Thoracic aorta (tissue), 2 donors: Measurements from ENCODE around the gene ADCY2. TPM values are rescaled to one million over a fixed set of nuclear protein-coding genes. Genes with fewer than 3 reads are reported as not detected.
A peak's percentile ranks its signal among the peaks of the same experiment; 100 is the strongest.

Experiments used
- ATAC-seq: fragments of 150-250 bp; one replicate; pipeline ENCODE4 v1.8.0; 2017; ENCODE audit warnings: low read depth; ENCODE audit not compliant: insufficient number of reproducible peaks, low FRiP score
- DNase-seq: peaks from one replicate; pipeline ENCODE4 v3.0.0-alpha.2; 2020; ENCODE audit warnings: low spot score
- H3K27ac ChIP-seq, 2 donors: fragments of 200-600 bp; sonication (generic); 1 replicate in 1 of 2; 2 replicates in 1 of 2; pipeline ENCODE4 v1.5.1; 2016; ENCODE audit warnings: mild to moderate bottlenecking in 2 of 2, moderate library complexity in 2 of 2
- H3K27me3 ChIP-seq: fragments of 200-600 bp; sonication (generic); replicated peaks from 2 replicates; pipeline ENCODE4 v1.6.0; 2016; ENCODE audit warnings: mild to moderate bottlenecking; ENCODE audit not compliant: insufficient read depth
- H3K36me3 ChIP-seq: fragments of 200-600 bp; sonication (generic); one replicate; pipeline ENCODE4 v1.5.1; 2016
- H3K4me1 ChIP-seq, 2 donors: fragments of 200-600 bp; sonication (generic); 1 replicate in 1 of 2; 2 replicates in 1 of 2; pipeline versions ENCODE4 v1.5.1 to v1.6.0; 2016; ENCODE audit warnings: low read depth in 2 of 2, mild to moderate bottlenecking in 1 of 2; ENCODE audit not compliant: control insufficient read depth in 1 of 2
- H3K4me3 ChIP-seq: fragments of 200-600 bp; sonication (generic); 2 replicates; pipeline ENCODE4 v1.5.1; 2016; ENCODE audit warnings: mild to moderate bottlenecking
- H3K9me3 ChIP-seq: fragments of 200-600 bp; sonication (generic); 2 replicates; pipeline ENCODE4 v1.5.1; 2016
- total RNA-seq, 2 donors: library from RNA; depleted of rRNA; stranded (reverse); fragments of >200 nt; gene quantifications; one replicate each; pipeline versions ENCODE4 v1.1.0 to v1.2.3, GENCODE V29; 2016
- TF ChIP-seq, protein P1 (sequence below): fragments of 200-600 bp; sonication (generic); IDR thresholded peaks from one replicate; pipeline ENCODE4 v1.5.1; 2019; ENCODE audit warnings: antibody characterized with exemption

ADCY2 gene
- total RNA-seq, 2 donors from 2014 or later, result 5.0 to 14.8 TPM

DNA sequence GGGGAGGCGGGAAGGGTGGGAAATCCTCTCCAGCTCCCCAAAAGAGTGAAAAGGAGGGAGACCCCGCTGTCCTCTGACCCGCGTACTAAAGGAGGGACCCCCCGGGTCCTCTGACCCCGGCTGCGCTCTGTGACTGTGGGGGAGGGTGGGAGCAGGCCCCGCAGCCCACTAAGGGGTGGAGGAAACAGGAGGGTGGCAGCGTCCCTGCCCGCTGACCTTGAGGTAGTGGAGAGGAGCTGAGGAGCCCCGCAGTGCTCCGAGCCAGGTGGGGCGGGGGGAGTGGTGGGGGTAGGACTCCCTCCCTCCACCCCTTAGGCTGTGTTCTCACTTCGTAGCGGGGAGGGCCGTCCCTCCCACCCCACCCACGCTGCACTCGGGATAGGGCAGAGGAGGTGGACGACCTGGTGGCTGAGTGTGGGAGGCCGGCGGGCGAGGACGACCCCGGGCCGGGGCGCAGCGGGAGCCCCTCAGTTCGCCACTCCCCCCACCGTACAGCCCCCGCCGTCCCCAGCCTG lies 449 bp upstream of the ADCY2 start:
- TF ChIP-seq, protein P1, sequence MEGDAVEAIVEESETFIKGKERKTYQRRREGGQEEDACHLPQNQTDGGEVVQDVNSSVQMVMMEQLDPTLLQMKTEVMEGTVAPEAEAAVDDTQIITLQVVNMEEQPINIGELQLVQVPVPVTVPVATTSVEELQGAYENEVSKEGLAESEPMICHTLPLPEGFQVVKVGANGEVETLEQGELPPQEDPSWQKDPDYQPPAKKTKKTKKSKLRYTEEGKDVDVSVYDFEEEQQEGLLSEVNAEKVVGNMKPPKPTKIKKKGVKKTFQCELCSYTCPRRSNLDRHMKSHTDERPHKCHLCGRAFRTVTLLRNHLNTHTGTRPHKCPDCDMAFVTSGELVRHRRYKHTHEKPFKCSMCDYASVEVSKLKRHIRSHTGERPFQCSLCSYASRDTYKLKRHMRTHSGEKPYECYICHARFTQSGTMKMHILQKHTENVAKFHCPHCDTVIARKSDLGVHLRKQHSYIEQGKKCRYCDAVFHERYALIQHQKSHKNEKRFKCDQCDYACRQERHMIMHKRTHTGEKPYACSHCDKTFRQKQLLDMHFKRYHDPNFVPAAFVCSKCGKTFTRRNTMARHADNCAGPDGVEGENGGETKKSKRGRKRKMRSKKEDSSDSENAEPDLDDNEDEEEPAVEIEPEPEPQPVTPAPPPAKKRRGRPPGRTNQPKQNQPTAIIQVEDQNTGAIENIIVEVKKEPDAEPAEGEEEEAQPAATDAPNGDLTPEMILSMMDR, result no peak
- Histone ChIP-seq H3K9me3 (no peaks in the 10 kb centered on the region), H3K4me1 (peaks cover 0 to 5% of the 10 kb centered on the region in 2 donors), H3K36me3 (no peaks in the 10 kb centered on the region), H3K27ac (peak overlapping the region; percentile 61 to 76), H3K27me3 (no peaks in the 10 kb centered on the region), H3K4me3 (peak overlapping the region; percentile 74)
- ATAC-seq, result no peak
- no peak for DNase-seq

DNA sequence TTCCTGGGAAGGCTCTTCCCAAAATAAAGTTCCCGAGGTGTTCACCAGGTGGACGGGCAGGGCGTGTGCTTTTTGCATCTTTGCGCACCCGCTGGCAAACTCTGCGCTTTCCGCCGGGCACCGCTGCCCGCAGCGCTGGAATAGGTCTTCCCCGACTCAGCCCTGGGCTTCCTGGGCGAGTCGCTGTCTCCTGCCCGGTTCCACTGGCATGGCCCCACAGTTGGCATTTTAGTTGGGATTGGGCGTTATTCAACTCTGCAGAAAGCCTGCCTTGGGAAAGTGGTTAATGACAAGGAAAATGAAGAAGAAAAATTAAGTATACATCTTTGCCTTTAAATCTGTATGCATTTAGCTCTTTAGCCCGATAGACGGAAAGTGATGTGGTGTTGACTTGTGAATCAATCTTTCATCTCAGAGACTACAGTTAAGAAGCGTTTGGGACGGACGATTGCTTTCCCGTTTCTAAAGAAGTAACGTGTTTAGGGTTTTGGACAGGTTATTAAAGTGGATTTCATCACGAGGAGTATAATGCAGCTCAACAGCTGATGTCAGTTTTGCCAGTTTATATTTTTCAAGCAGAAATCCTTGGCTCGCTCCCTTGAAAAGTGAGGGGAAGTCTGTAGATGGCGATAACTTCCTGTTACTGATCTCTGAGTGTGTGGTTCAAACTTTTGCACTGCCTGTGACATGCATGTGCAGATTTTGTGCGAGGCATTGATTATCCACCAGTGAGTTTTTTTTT lies 946 bp downstream of the ADCY2 start:
- peaks cover 0 to 5% of the 10 kb centered on the region in 2 donors for H3K4me1 ChIP-seq
- no peaks in the 10 kb centered on the region for H3K36me3 ChIP-seq
- TF ChIP-seq, protein P1, result no peak
- DNase-seq (no peak), ATAC-seq (no peak)
- no peaks in the 10 kb centered on the region for H3K9me3 ChIP-seq
- peak overlapping the region; percentile 87 for H3K4me3 ChIP-seq
- peak overlapping the region; percentile 50 to 56 for H3K27ac ChIP-seq
- no peaks in the 10 kb centered on the region for H3K27me3 ChIP-seq

DNA sequence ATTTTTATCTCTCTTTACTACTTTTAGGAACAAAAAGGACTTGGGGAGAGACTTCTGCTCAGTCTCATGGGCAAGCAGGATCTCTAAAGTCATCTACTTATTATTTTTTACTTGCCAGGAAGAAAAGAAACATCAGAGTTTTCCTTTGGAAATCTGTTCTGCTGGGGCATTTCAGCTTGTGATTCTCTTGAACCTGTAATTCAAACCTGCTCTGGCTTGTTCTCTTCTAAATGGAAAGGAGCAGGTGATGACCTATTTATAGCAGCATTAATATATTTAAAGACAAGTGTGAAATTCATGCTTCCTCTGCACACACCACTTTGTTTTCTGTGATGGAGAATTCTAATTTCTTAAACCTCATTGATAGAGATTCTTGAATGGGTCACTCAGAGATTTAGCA lies 2.0 kb downstream of the ADCY2 start:
- no peaks in the 10 kb centered on the region for H3K27me3 ChIP-seq
- no peak overlapping the region for H3K27ac ChIP-seq
- peaks cover 0 to 5% of the 10 kb centered on the region in 2 donors for H3K4me1 ChIP-seq
- no peak for ATAC-seq
- TF ChIP-seq, protein P1, result no peak
- no peak overlapping the region for H3K4me3 ChIP-seq
- no peaks in the 10 kb centered on the region for H3K9me3 ChIP-seq
- DNase-seq, result no peak
- H3K36me3 ChIP-seq, result no peaks in the 10 kb centered on the region

DNA sequence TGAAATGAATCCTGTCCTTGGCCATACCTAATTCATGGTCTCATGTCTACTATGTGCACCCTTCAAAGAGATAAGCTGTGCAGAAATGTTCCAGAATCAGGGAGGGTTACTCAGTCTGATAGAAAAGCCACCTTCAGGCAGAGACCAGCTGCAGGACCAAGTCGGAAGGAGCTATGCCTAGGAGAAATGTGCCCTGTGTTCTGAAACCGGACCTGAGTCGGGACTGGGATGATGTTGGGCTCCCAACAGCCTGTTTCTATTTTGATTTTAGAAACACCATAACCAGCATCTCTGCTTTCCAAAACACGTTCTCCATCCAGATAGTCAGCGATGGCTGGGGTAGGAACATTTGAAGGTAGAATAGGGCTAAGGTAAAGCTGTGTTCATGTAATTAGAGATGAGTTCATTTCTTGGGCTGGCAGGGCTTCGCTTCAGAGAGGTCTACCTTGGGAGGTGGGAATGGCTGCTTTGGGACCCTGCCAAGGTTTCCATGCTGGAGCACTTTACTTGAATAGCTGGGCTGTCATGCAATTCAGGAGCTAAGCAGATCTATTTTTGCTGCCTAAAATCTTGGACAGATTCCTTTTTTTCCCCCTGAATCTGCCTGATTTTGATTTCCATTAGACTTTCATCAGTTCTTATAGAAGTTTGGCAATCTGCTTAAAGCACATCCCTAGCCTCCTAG lies 2.8 kb downstream of the ADCY2 start:
- Histone ChIP-seq H3K4me3 (no peak overlapping the region), H3K36me3 (no peaks in the 10 kb centered on the region), H3K27ac (no peak overlapping the region), H3K27me3 (no peaks in the 10 kb centered on the region), H3K4me1 (peaks cover 0 to 5% of the 10 kb centered on the region in 2 donors), H3K9me3 (no peaks in the 10 kb centered on the region)
- DNase-seq, result no peak
- no peak for ATAC-seq
- TF ChIP-seq, protein P1, result no peak

DNA sequence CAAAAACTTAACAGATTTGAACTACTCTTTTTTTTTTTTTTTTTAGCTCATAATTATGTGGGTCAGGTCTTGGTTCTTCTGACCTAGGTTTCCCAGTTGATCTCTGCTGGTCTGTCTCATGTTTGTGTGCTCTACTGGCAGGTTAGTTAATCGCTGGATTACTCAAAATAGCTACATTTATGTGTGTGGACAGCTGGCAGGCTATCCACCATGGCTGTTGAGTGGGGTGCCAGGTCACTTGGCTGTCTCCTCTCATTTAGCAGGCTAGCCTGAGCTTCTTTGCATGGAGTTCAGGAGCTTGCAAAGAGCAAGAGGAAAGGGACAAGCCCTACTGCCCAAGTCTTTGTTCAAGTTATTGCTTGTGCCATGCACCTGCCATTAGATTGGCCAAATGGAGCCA lies 9.3 kb downstream of the ADCY2 start:
- no peaks in the 10 kb centered on the region for H3K9me3 ChIP-seq
- H3K36me3 ChIP-seq, result no peaks in the 10 kb centered on the region
- TF ChIP-seq, protein P1, result no peak
- no peaks in the 10 kb centered on the region for H3K27me3 ChIP-seq
- ATAC-seq (no peak), DNase-seq (no peak)
- no peaks in the 10 kb centered on the region for H3K4me1 ChIP-seq
- H3K27ac ChIP-seq, result no peak overlapping the region
- no peak overlapping the region for H3K4me3 ChIP-seq
